K562 (cell line): ENCODE data around the gene OR1J1. TPM values are rescaled to one million over a fixed set of nuclear protein-coding genes. Genes with fewer than 3 reads are reported as not detected.

Source experiments
- ERF ChIP-seq: fragments of 450-650 bp; formaldehyde crosslinking; IDR thresholded peaks from 2 replicates; pipeline ENCODE4 v1.4.0; 2020; ENCODE audit warnings: mild to moderate bottlenecking, mixed read lengths
- FOXJ2 ChIP-seq: fragments of 200-800 bp; sonication (Bioruptor generic); IDR thresholded peaks from 2 replicates; pipeline ENCODE4 v1.6.1; 2016; ENCODE audit warnings: missing genetic modification characterization, missing compliant biosample characterization
- GATAD2A ChIP-seq: fragments of 450-650 bp; IDR thresholded peaks from 2 replicates; pipeline ENCODE4 v1.6.1; 2017
- HDAC8 ChIP-seq: fragments of 450-650 bp; IDR thresholded peaks from 2 replicates; pipeline ENCODE4 v1.6.1; 2016; ENCODE audit warnings: mild to moderate bottlenecking, missing genetic modification characterization, moderate library complexity, missing compliant biosample characterization
- KDM1A ChIP-seq, 2 experiments: fragments of 450-650 bp; IDR thresholded peaks; 2 replicates each; pipeline ENCODE4 v1.6.1; 2016; ENCODE audit warnings: mild to moderate bottlenecking in 2 of 2
- MECOM ChIP-seq: fragments of 250-450 bp; sonication (Bioruptor Pico); IDR thresholded peaks from 2 replicates; pipeline ENCODE4 v1.8.0; 2022; ENCODE audit warnings: inconsistent platforms
- NCOA1 ChIP-seq: fragments of 450-650 bp; IDR thresholded peaks from 2 replicates; pipeline ENCODE4 v1.6.1; 2016; ENCODE audit warnings: low read depth
- NCOR1 ChIP-seq: fragments of 450-650 bp; IDR thresholded peaks from 2 replicates; pipeline ENCODE4 v1.6.1; 2016; ENCODE audit warnings: mild to moderate bottlenecking, moderate library complexity
- POLR3G ChIP-seq: IDR thresholded peaks from 2 replicates; pipeline ENCODE4 v1.6.1; 2011; ENCODE audit not compliant: insufficient read length, insufficient replicate concordance; ENCODE audit errors: extremely low read depth
- RBM15 ChIP-seq: fragments of 200-400 bp; formaldehyde crosslinking; IDR thresholded peaks from 2 replicates; pipeline ENCODE4 v1.6.1; 2018; ENCODE audit warnings: mild to moderate bottlenecking, low read length, moderate library complexity; ENCODE audit not compliant: insufficient read depth
- ZC3H8 ChIP-seq: fragments of 450-650 bp; IDR thresholded peaks from 2 replicates; pipeline ENCODE4 v1.6.1; 2017
- ZNF253 ChIP-seq: fragments of 250-450 bp; sonication (Bioruptor Pico); conservative IDR thresholded peaks from 2 replicates; pipeline ENCODE4 v1.6.1; 2021; ENCODE audit warnings: mild to moderate bottlenecking
- ZNF584 ChIP-seq: fragments of 200-800 bp; sonication (Bioruptor generic); IDR thresholded peaks from 2 replicates; pipeline ENCODE4 v1.6.1; 2016; ENCODE audit warnings: low read depth, mild to moderate bottlenecking, missing genetic modification characterization, missing compliant biosample characterization
- ZNF707 ChIP-seq: fragments of 250-450 bp; sonication (Bioruptor Pico); conservative IDR thresholded peaks from 2 replicates; pipeline ENCODE4 v1.8.0; 2022; ENCODE audit warnings: inconsistent platforms, mild to moderate bottlenecking, moderate library complexity
- ZNF76 ChIP-seq: fragments of 250-450 bp; sonication (Bioruptor Pico); IDR thresholded peaks from 2 replicates; pipeline ENCODE4 v1.4.0; 2020; ENCODE audit warnings: mild to moderate bottlenecking, moderate library complexity, borderline replicate concordance
- polyA plus RNA-seq, 8 experiments: library from polyadenylated mRNA; depleted of rRNA in 4 of 8; stranded (reverse) in 5 of 8; unstranded in 3 of 8; fragments of >200 nt; fragmentation: Nextera tagmentation in 2 of 8; fragmentation: Illumina TruSeq in 1 of 8; extraction: Ambion mirVana in 2 of 8; extraction: Trizol in 1 of 8; gene quantifications; 2 replicates each; pipeline versions ENCODE4 v1.2.1 to v1.2.3, GENCODE V29; 2011 to 2014; ENCODE audit warnings: inconsistent platforms in 1 of 8, missing spikeins in 1 of 8
- total RNA-seq, 7 experiments: library from RNA; depleted of rRNA in 6 of 7; stranded (reverse); fragments of >200 nt in 6 of 7; fragmentation: Illumina TruSeq in 2 of 7; extraction: Trizol in 2 of 7; gene quantifications; 2 replicates each; pipeline versions ENCODE4 v1.2.1 to v1.2.3, GENCODE V29; 2011 to 2021; ENCODE audit warnings: low replicate concordance in 1 of 7
- TF ChIP-seq, protein P1 (sequence below): fragments of 150-350 bp; IDR thresholded peaks from 2 replicates; pipeline ENCODE4 v1.6.1; 2014; ENCODE audit warnings: low read depth, mild to moderate bottlenecking, low read length, borderline replicate concordance
- TF ChIP-seq, protein P2 (sequence below): fragments of 250-450 bp; sonication (Bioruptor Pico); IDR thresholded peaks from 2 replicates; pipeline ENCODE4 v1.4.0; 2020
- TF ChIP-seq, protein P3 (sequence below): fragments of 450-650 bp; IDR thresholded peaks from 2 replicates; pipeline ENCODE4 v1.6.1; 2018; ENCODE audit not compliant: partially characterized antibody
- TF ChIP-seq, protein P4 (sequence below): fragments of 200-800 bp; sonication (Bioruptor generic); IDR thresholded peaks from 2 replicates; pipeline ENCODE4 v1.6.1; 2017; ENCODE audit warnings: missing genetic modification characterization, missing compliant biosample characterization

The OR1J1 gene
- total and polyA plus RNA-seq, 9 of the 15 experiments (the other 6 are each of a cell fraction or from before 2014, with no cell fraction given) = not detected

DNA sequence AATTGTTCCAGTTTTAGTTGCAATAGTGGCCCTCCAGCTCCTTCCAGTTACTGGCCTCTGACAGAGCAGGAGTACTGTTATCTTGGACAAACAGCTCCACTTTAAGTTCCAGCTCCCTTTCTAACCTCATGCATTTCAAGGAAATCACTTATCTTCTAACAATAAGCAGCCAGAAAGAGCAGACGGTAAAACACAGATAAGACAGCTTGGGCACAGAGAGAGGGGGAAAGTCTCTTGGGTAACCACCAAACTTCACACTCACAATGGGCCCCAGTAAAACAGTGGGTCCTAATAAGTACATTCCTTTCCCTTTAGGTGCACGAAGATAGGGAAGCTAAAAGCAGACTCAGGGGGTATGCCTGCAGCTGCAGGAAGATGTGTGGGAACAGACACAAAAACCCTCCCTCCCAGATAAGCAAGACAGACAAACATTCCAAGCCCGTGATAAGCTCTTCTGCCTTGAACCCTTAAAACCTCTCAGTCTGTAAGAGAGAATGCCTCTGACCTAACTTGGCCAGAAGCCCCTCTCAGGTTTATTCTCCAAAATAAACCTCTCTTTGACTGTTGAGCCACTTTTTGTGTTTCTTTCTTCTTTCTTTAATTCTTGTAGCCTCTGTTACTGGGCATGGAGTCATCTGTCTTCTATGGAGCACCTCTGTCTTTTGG is 30.8 kb downstream of the OR1J1 start (continued):
- TF ChIP-seq, protein P1, sequence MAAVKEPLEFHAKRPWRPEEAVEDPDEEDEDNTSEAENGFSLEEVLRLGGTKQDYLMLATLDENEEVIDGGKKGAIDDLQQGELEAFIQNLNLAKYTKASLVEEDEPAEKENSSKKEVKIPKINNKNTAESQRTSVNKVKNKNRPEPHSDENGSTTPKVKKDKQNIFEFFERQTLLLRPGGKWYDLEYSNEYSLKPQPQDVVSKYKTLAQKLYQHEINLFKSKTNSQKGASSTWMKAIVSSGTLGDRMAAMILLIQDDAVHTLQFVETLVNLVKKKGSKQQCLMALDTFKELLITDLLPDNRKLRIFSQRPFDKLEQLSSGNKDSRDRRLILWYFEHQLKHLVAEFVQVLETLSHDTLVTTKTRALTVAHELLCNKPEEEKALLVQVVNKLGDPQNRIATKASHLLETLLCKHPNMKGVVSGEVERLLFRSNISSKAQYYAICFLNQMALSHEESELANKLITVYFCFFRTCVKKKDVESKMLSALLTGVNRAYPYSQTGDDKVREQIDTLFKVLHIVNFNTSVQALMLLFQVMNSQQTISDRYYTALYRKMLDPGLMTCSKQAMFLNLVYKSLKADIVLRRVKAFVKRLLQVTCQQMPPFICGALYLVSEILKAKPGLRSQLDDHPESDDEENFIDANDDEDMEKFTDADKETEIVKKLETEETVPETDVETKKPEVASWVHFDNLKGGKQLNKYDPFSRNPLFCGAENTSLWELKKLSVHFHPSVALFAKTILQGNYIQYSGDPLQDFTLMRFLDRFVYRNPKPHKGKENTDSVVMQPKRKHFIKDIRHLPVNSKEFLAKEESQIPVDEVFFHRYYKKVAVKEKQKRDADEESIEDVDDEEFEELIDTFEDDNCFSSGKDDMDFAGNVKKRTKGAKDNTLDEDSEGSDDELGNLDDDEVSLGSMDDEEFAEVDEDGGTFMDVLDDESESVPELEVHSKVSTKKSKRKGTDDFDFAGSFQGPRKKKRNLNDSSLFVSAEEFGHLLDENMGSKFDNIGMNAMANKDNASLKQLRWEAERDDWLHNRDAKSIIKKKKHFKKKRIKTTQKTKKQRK = no peak
- TF ChIP-seq NCOA1 (peak; percentile 86; the same call in 1 of the 2 replicates), ZC3H8 (no peak), GATAD2A (no peak), POLR3G (no peak), FOXJ2 (peak; percentile 94), ZNF707 (CRISPR knock-in tag) (no peak), ZNF76 (CRISPR knock-in tag) (no peak), MECOM (0 out of 2 replicates have a peak, but pooled peaks have one; percentile 7), KDM1A (IDR thresholded peaks at IDR 0.05) (peak; percentile 28 to 53; a peak in 3 of 4 replicates), ZNF584 (CRISPR knock-in tag) (no peak), HDAC8 (tag) (no peak), NCOR1 (peak; percentile 98), RBM15 (no peak), ZNF253 (CRISPR knock-in tag) (no peak), ERF (CRISPR knock-in tag) (no peak)
- TF ChIP-seq, protein P2, sequence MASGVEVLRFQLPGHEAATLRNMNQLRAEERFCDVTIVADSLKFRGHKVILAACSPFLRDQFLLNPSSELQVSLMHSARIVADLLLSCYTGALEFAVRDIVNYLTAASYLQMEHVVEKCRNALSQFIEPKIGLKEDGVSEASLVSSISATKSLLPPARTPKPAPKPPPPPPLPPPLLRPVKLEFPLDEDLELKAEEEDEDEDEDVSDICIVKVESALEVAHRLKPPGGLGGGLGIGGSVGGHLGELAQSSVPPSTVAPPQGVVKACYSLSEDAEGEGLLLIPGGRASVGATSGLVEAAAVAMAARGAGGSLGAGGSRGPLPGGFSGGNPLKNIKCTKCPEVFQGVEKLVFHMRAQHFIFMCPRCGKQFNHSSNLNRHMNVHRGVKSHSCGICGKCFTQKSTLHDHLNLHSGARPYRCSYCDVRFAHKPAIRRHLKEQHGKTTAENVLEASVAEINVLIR = no peak
- TF ChIP-seq, protein P3, sequence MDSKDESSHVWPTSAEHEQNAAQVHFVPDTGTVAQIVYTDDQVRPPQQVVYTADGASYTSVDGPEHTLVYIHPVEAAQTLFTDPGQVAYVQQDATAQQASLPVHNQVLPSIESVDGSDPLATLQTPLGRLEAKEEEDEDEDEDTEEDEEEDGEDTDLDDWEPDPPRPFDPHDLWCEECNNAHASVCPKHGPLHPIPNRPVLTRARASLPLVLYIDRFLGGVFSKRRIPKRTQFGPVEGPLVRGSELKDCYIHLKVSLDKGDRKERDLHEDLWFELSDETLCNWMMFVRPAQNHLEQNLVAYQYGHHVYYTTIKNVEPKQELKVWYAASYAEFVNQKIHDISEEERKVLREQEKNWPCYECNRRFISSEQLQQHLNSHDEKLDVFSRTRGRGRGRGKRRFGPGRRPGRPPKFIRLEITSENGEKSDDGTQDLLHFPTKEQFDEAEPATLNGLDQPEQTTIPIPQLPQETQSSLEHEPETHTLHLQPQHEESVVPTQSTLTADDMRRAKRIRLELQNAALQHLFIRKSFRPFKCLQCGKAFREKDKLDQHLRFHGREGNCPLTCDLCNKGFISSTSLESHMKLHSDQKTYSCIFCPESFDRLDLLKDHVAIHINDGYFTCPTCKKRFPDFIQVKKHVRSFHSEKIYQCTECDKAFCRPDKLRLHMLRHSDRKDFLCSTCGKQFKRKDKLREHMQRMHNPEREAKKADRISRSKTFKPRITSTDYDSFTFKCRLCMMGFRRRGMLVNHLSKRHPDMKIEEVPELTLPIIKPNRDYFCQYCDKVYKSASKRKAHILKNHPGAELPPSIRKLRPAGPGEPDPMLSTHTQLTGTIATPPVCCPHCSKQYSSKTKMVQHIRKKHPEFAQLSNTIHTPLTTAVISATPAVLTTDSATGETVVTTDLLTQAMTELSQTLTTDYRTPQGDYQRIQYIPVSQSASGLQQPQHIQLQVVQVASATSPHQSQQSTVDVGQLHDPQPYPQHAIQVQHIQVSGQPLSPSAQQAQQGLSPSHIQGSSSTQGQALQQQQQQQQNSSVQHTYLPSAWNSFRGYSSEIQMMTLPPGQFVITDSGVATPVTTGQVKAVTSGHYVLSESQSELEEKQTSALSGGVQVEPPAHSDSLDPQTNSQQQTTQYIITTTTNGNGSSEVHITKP = peak; percentile 28
- TF ChIP-seq, protein P4, sequence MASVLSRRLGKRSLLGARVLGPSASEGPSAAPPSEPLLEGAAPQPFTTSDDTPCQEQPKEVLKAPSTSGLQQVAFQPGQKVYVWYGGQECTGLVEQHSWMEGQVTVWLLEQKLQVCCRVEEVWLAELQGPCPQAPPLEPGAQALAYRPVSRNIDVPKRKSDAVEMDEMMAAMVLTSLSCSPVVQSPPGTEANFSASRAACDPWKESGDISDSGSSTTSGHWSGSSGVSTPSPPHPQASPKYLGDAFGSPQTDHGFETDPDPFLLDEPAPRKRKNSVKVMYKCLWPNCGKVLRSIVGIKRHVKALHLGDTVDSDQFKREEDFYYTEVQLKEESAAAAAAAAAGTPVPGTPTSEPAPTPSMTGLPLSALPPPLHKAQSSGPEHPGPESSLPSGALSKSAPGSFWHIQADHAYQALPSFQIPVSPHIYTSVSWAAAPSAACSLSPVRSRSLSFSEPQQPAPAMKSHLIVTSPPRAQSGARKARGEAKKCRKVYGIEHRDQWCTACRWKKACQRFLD (CRISPR knock-in tag) = peak; percentile 68
